Right lobe of liver (tissue), 6 donors: ENCODE data around the gene NFASC. TPM values are rescaled to one million over a fixed set of nuclear protein-coding genes. Genes with fewer than 3 reads are reported as not detected.

Experiments used
- ATAC-seq, 4 donors: fragments of 200-7000 bp; cut with Tn5 transposase; one replicate each; pipeline ENCODE4 v1.9.1; 2020; ENCODE audit warnings: mild to moderate bottlenecking in 4 of 4, moderate library complexity in 4 of 4
- DNase-seq, 3 donors: peaks; one replicate each; pipeline ENCODE4 v3.0.0-alpha.2; 2020
- H3K27ac ChIP-seq, 3 donors: fragments of 200-600 bp; one replicate each; pipeline ENCODE4 v1.8.0; 2022
- H3K27me3 ChIP-seq, 2 donors: fragments of 200-600 bp; one replicate each; pipeline ENCODE4 v1.8.0; 2022
- H3K36me3 ChIP-seq, 4 donors: fragments of 200-600 bp; sonication (generic) in 1 of 4; one replicate each; pipeline versions ENCODE4 v1.5.1 to v1.8.0; 2017 to 2022; ENCODE audit warnings: control low read depth in 1 of 4
- H3K4me1 ChIP-seq, 4 donors: fragments of 200-600 bp; sonication (generic) in 1 of 4; one replicate each; pipeline versions ENCODE4 v1.5.1 to v1.8.0; 2017 to 2022; ENCODE audit warnings: control low read depth in 1 of 4
- H3K4me3 ChIP-seq, 3 donors: fragments of 200-600 bp; one replicate each; pipeline ENCODE4 v1.8.0; 2022
- H3K9me3 ChIP-seq, 4 donors: fragments of 200-600 bp; sonication (generic) in 1 of 4; one replicate each; pipeline versions ENCODE4 v1.5.1 to v1.8.0; 2017 to 2022; ENCODE audit warnings: control low read depth in 1 of 4
- POLR2A ChIP-seq: fragments of 450-650 bp; IDR thresholded peaks from one replicate; pipeline ENCODE4 v1.6.1; 2017; ENCODE audit warnings: antibody characterized with exemption, mild to moderate bottlenecking
- WGBS: methylation state at CpG from one replicate; pipeline ENCODE4 v1.1.6; 2018; ENCODE audit warnings: low coverage, low lambda C conversion rate; ENCODE audit not compliant: insufficient coverage; ENCODE audit errors: missing lambda C conversion rate; 5-methylcytosine and 5-hydroxymethylcytosine counted together
- intact Hi-C, 2 donors: fragments of 100-400 bp; cut with DNase I; formaldehyde crosslinking; loops; one replicate each; pipeline versions ENCODE4 v1.11.2 to v1.14.1; 2022
- total RNA-seq, 6 experiments: library from RNA; depleted of rRNA in 2 of 6; stranded (reverse); fragments of >200 nt in 2 of 6; fragmentation: NEBNext Ultra II Directional in 3 of 6; extraction: Animal tissue kit (Norgen Biotek cat#: 25700) in 3 of 6; gene quantifications; one replicate each; pipeline versions ENCODE4 v1.1.0 to v1.2.4, GENCODE V29; 2016 to 2023
- TF ChIP-seq, protein P1 (sequence below), 4 donors: fragments of 200-600 bp in 3 of 4; fragments of 450-650 bp in 1 of 4; IDR thresholded peaks; one replicate each; pipeline versions ENCODE4 v1.5.1 to v1.8.0; 2016 to 2022; ENCODE audit warnings: antibody characterized with exemption in 4 of 4, mild to moderate bottlenecking in 2 of 4
- donor health status: DM: no; HTN: yes; CAD: no.
- donor health status: DM: no; HTN: no; CAD: no.
- donor health status: DM: no; HTN: no; CAD: no.
- donor health status: DM: no; HTN: yes; CAD: no.
- donor health status: DM: no; HTN: yes; CAD: no.

The NFASC gene
- total RNA-seq, 6 experiments from 2014 or later = 3.2 to 7.8 (median 5.6) TPM

DNA sequence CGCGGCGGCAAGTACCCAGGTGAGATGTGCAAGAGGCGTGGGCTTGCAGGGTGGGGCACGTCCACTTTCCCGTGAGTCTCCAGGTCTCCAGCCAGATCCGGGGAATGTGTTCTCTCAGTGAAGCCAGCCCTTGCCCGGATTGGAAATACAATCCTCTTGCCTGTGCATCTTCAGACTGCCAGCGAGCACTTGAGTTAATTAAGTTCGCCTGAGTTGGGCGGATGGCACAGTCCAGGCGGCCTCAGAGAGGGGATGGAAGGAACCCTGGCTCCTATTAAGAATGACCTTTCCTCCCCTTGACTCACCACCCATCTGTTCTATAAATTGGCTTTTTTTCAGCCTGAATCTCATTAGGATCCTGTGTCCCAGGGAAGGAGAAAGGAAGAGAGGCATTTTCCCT is 139.0 kb downstream of the NFASC start:
- H3K4me1 ChIP-seq = peaks cover 0 to 15% (median 6%) of the 10 kb centered on the region in 4 donors
- no peaks in the 10 kb centered on the region for H3K9me3 ChIP-seq
- no peak for DNase-seq
- no peak for ATAC-seq
- no peak overlapping the region for H3K4me3 ChIP-seq
- no peaks in the 10 kb centered on the region for H3K36me3 ChIP-seq
- TF ChIP-seq, protein P1, sequence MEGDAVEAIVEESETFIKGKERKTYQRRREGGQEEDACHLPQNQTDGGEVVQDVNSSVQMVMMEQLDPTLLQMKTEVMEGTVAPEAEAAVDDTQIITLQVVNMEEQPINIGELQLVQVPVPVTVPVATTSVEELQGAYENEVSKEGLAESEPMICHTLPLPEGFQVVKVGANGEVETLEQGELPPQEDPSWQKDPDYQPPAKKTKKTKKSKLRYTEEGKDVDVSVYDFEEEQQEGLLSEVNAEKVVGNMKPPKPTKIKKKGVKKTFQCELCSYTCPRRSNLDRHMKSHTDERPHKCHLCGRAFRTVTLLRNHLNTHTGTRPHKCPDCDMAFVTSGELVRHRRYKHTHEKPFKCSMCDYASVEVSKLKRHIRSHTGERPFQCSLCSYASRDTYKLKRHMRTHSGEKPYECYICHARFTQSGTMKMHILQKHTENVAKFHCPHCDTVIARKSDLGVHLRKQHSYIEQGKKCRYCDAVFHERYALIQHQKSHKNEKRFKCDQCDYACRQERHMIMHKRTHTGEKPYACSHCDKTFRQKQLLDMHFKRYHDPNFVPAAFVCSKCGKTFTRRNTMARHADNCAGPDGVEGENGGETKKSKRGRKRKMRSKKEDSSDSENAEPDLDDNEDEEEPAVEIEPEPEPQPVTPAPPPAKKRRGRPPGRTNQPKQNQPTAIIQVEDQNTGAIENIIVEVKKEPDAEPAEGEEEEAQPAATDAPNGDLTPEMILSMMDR (IDR thresholded peaks at IDR 0.05) = no peak
- no peak for TF ChIP-seq POLR2A
- intact Hi-C loops = no loop called here
- 98% methylated on average over 7 of the region's 12 CpGs for WGBS
- no peak overlapping the region for H3K27ac ChIP-seq
- H3K27me3 ChIP-seq = no peaks in the 10 kb centered on the region

DNA sequence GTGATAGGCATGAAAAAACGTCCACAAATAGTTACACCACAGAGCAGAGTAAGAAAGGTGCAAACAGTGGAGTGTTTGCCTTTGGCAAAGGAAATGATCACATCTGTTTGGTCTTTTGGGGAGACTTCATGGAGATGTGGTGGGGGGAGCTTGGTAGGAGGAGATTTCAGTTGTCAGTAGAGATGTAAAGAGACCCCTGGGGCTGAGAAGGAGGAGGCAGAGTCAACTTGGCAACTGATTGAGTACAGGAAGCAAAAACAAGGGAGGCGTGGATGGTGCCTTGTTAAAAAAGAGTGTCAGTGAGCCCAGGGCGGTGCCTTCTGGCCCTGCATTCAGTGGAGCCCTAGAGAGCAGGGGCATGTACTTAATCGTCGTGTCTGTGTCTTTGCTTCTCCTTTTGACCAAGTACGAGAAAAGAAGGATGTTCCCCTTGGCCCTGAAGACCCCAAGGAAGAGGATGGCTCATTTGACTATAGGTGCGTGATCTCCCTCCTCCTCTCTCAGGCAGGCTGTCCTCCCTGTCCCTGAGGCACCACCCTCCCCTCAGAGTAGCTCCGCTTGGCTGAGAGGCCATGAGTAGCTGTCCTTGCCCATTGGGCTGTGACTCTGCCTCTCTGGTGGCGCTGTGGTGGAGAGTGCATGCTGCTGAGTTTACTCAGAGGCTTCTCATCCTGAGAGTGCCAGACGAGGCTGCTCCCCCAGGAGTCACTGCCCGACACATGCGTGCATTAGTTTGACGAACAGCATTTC is 141.9 kb downstream of the NFASC start:
- no peak for DNase-seq
- intact Hi-C loops = no loop called here
- no peak for ATAC-seq
- H3K9me3 ChIP-seq = no peaks in the 10 kb centered on the region
- H3K36me3 ChIP-seq = no peaks in the 10 kb centered on the region
- H3K27me3 ChIP-seq = no peaks in the 10 kb centered on the region
- H3K4me3 ChIP-seq = no peak overlapping the region
- peaks cover 0 to 12% (median 6%) of the 10 kb centered on the region in 4 donors for H3K4me1 ChIP-seq
- no peak overlapping the region for H3K27ac ChIP-seq
- WGBS = 66% methylated on average over 6 of the region's 13 CpGs
- no peak for TF ChIP-seq POLR2A
- TF ChIP-seq, protein P1 (IDR thresholded peaks at IDR 0.05) = no peak

DNA sequence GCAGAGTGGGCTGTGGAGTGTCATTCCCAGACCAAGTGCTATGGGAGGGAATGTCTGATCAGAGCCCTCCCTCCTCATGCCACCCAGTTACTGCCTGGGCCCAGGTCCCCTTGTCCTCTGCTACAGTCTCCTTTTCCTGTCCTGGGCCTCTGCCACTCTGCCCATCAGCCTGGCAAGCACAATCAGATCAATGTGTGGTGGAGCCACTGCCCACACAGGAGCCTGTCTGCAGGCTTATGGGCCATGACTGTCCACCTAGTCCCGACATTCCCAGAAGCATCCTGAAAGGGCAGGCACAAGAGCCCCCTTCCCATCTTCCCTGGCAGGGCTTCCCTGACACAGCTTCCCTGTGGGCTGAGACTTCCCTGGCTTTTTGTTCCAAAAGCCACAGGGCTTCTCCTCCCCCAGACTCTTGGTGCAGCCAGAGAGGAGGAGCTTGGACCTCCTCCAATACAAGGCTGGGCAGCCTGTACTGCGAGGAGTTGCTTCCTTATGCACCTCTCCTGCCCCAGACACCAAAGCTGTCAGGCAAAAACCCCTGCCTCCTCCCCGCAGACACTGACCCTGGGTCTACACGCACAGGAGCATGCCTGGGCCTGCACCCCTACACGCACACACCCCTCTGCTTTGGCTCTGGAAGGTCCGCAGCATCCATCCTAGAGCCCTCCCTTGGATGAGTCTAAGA is 143.2 kb downstream of the NFASC start:
- peak; percentile 84 to 94 (median 88) for ATAC-seq
- peaks cover 0 to 12% (median 6%) of the 10 kb centered on the region in 4 donors for H3K4me1 ChIP-seq
- 31% methylated on average over 3 of the region's 6 CpGs for WGBS
- no peak overlapping the region for H3K27ac ChIP-seq
- H3K27me3 ChIP-seq = no peaks in the 10 kb centered on the region
- DNase-seq = peak in 2 of 3 donors; percentile 51 to 74
- intact Hi-C loops = no loop called here
- TF ChIP-seq, protein P1 (IDR thresholded peaks at IDR 0.05) = no peak
- no peak for TF ChIP-seq POLR2A
- H3K36me3 ChIP-seq = no peaks in the 10 kb centered on the region
- no peak overlapping the region for H3K4me3 ChIP-seq
- no peaks in the 10 kb centered on the region for H3K9me3 ChIP-seq

DNA sequence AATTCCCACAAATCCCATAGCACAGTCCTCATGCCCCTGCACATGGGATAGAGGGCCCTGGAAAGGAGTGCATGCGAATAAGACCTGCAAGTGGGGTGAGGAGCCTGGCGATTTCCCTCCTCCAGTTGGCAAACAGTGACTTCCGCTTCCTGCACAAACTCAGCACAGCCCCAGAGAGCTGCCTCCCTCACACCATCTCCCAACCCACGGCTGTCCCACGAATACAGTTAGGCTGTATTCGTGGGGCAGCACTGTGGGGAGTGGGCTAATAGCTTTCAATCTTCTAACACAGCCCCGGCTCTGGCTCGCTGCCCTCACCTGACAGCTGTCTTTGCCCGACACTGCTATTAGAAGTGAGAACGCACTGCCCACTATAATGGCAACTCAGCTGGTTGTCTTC is 144.1 kb downstream of the NFASC start:
- ATAC-seq (no peak), DNase-seq (no peak)
- intact Hi-C loops = no loop called here
- Histone ChIP-seq H3K9me3 (no peaks in the 10 kb centered on the region), H3K27ac (no peak overlapping the region), H3K36me3 (no peaks in the 10 kb centered on the region), H3K4me1 (peaks cover 0 to 12% (median 6%) of the 10 kb centered on the region in 4 donors), H3K4me3 (no peak overlapping the region), H3K27me3 (no peaks in the 10 kb centered on the region)
- 79% methylated on average over 8 of the region's 10 CpGs for WGBS
- TF ChIP-seq POLR2A = no peak
- TF ChIP-seq, protein P1 (IDR thresholded peaks at IDR 0.05) = no peak
